B cell (primary cell): ENCODE data around the gene ADARB2. TPM values are rescaled to one million over a fixed set of nuclear protein-coding genes. Genes with fewer than 3 reads are reported as not detected.

Experiments
- ATAC-seq: fragments of 200-7000 bp; cut with Tn5 transposase; one replicate; pipeline ENCODE4 v1.10.0; 2021; ENCODE audit warnings: low read depth, mild to moderate bottlenecking, moderate number of reproducible peaks, moderate library complexity
- CTCF ChIA-PET: fragments of 350-600 bp; sonication (Branson Sonifier 250); formaldehyde crosslinking; loops from one replicate; lab custom pipeline; 2021; ENCODE audit warnings: antibody characterized with exemption, inconsistent platforms; lab: Charles Lee
- POLR2A ChIA-PET: fragments of 350-600 bp; sonication (Branson Sonifier 250); formaldehyde crosslinking; loops from one replicate; lab custom pipeline; 2021; ENCODE audit warnings: antibody characterized with exemption; lab: Charles Lee
- DNase-seq: peaks from one replicate; pipeline ENCODE4 v3.0.0; 2013
- H2AFZ ChIP-seq: 2 replicates; pipeline ENCODE4 v1.6.1; 2012; ENCODE audit warnings: mild to moderate bottlenecking, low read depth, low read length; ENCODE audit not compliant: insufficient read depth, poor library complexity, severe bottlenecking
- H3K27ac ChIP-seq, 2 donors: 1 replicate in 1 of 2; 2 replicates in 1 of 2; pipeline ENCODE4 v1.5.1; 2012 to 2013; ENCODE audit warnings: low read length in 2 of 2, mild to moderate bottlenecking in 2 of 2, moderate library complexity in 1 of 2
- H3K27me3 ChIP-seq, 4 experiments: fragments of 200-600 bp in 1 of 4; sonication (generic) in 1 of 4; replicated peaks in 1 of 4; 1 replicate in 2 of 4; 2 replicates in 2 of 4; pipeline versions ENCODE4 v1.6.1 to v1.7.0; 2013 to 2016; ENCODE audit warnings: low read length in 3 of 4, mild to moderate bottlenecking in 2 of 4, mixed read lengths in 1 of 4, moderate library complexity in 1 of 4; ENCODE audit not compliant: insufficient read depth in 4 of 4, control insufficient read depth in 3 of 4; ENCODE audit errors: control extremely low read depth in 1 of 4
- H3K36me3 ChIP-seq, 2 experiments: replicated peaks in 1 of 2; 1 replicate in 1 of 2; 2 replicates in 1 of 2; pipeline versions ENCODE4 v1.6.1 to v1.7.1; 2013; ENCODE audit warnings: low read length in 1 of 2; ENCODE audit not compliant: insufficient read depth in 2 of 2, control insufficient read depth in 1 of 2; ENCODE audit errors: control extremely low read depth in 1 of 2, extremely low read depth in 1 of 2
- H3K4me1 ChIP-seq, 2 donors: fragments of 200-600 bp in 1 of 2; sonication (generic) in 1 of 2; 1 replicate in 1 of 2; 2 replicates in 1 of 2; pipeline versions ENCODE4 v1.5.1 to v1.6.1; 2013 to 2017; ENCODE audit warnings: low read length in 2 of 2; ENCODE audit not compliant: control insufficient read depth in 2 of 2, insufficient read depth in 2 of 2
- H3K4me2 ChIP-seq: replicated peaks from 2 replicates; pipeline ENCODE3; 2012; ENCODE audit warnings: mild to moderate bottlenecking, low read depth, low read length; ENCODE audit not compliant: poor library complexity, severe bottlenecking
- H3K4me3 ChIP-seq, 5 experiments: fragments of 200-600 bp in 1 of 5; sonication (generic) in 1 of 5; 1 replicate in 3 of 5; 2 replicates in 2 of 5; pipeline versions ENCODE4 v1.5.1 to v1.7.0; 2011 to 2016; ENCODE audit warnings: low read length in 4 of 5, mild to moderate bottlenecking in 4 of 5, low read depth in 2 of 5, control low read depth in 1 of 5, moderate library complexity in 1 of 5; ENCODE audit not compliant: insufficient read depth in 1 of 5; ENCODE audit errors: control extremely low read depth in 1 of 5, extremely low read depth in 1 of 5
- H3K79me2 ChIP-seq: fragments of 200-600 bp; sonication (generic); one replicate; pipeline ENCODE4 v1.6.0; 2016; ENCODE audit warnings: low read length; ENCODE audit not compliant: control insufficient read depth, insufficient read depth
- H3K9ac ChIP-seq: fragments of 200-600 bp; sonication (generic); 2 replicates; pipeline ENCODE4 v1.6.1; 2017; ENCODE audit warnings: mild to moderate bottlenecking, low read length, moderate library complexity
- H3K9me3 ChIP-seq, 3 donors: one replicate each; pipeline versions ENCODE4 v1.6.1 to v1.7.1; 2013; ENCODE audit warnings: low read length in 2 of 3; ENCODE audit not compliant: control insufficient read depth in 2 of 3, insufficient read depth in 1 of 3; ENCODE audit errors: control extremely low read depth in 1 of 3
- H4K20me1 ChIP-seq: 2 replicates; pipeline ENCODE4 v1.6.0; 2012; ENCODE audit warnings: mild to moderate bottlenecking, low read length; ENCODE audit not compliant: insufficient read depth, control insufficient read depth, poor library complexity, severe bottlenecking
- H3K27ac Mint-ChIP-seq: one replicate; pipeline ENCODE4 v1.8.0; 2021; ENCODE audit warnings: mixed read lengths
- H3K27me3 Mint-ChIP-seq: one replicate; pipeline ENCODE4 v1.8.0; 2021; ENCODE audit warnings: mixed read lengths
- H3K4me1 Mint-ChIP-seq: one replicate; pipeline ENCODE4 v1.8.0; 2021; ENCODE audit warnings: mixed read lengths
- H3K4me3 Mint-ChIP-seq: one replicate; pipeline ENCODE4 v1.8.0; 2021; ENCODE audit warnings: mixed read lengths
- H3K9me3 Mint-ChIP-seq: one replicate; pipeline ENCODE4 v1.8.0; 2022; ENCODE audit warnings: mixed read lengths; ENCODE audit not compliant: insufficient read depth
- EZH2 ChIP-seq: IDR thresholded peaks from 2 replicates; pipeline ENCODE4 v1.6.1; 2012; ENCODE audit warnings: borderline replicate concordance, low read depth, mild to moderate bottlenecking, moderate library complexity, low read length; ENCODE audit not compliant: insufficient read depth, poor library complexity, severe bottlenecking
- WGBS: methylation state at CpG from one replicate; pipeline ENCODE4 v1.1.5; 2013; ENCODE audit warnings: missing lambda C conversion rate; ENCODE audit not compliant: insufficient coverage; 5-methylcytosine and 5-hydroxymethylcytosine counted together
- intact Hi-C: fragments of 100-400 bp; cut with micrococcal nuclease; formaldehyde crosslinking; loops from one replicate; pipeline ENCODE4 v1.10.0; 2022
- polyA plus RNA-seq: library from polyadenylated mRNA; depleted of rRNA; stranded (reverse); fragments of >200 nt; gene quantifications from 2 replicates; pipeline ENCODE4 v1.2.3, GENCODE V29; 2012
- total RNA-seq, 2 donors: library from RNA; stranded (reverse); fragments of 120-200 nt in 1 of 2; gene quantifications; 1 replicate in 1 of 2; 2 replicates in 1 of 2; pipeline versions ENCODE4 v1.2.3 to v1.2.4, GENCODE V29; 2013 to 2022
- TF ChIP-seq, protein P1 (sequence below): fragments of 200-600 bp; IDR thresholded peaks from one replicate; pipeline ENCODE4 v1.8.0; 2022; ENCODE audit warnings: antibody characterized with exemption, mild to moderate bottlenecking

Gene ADARB2
- total and polyA plus RNA-seq, 2 donors (not counting 1 experiment from before 2014, with no cell fraction given): 0.13 to 0.96 TPM

GRCh38 chr10:1255118-1255517, 482.2 kb downstream of the ADARB2 start:
- Histone ChIP-seq H3K4me3 (no peak overlapping the region), H3K36me3 (no peaks in the 10 kb centered on the region), H3K9ac (no peak overlapping the region), H3K9me3 (peaks cover 0 to 11% (median 0%) of the 10 kb centered on the region in 3 donors), H3K79me2 (no peaks in the 10 kb centered on the region), H4K20me1 (no peaks in the 10 kb centered on the region), H3K4me1 (peaks cover 0 to 3% of the 10 kb centered on the region in 2 donors), H3K27me3 (peaks cover 0 to 43% (median 13%) of the 10 kb centered on the region in 4 experiments), H3K4me2 (no peak overlapping the region), H2AFZ (no peak overlapping the region), H3K27ac (no peak overlapping the region)
- POLR2A ChIA-PET: no interaction called here
- no peak for DNase-seq
- no peak overlapping the region for H3K27ac Mint-ChIP-seq
- no peak overlapping the region for H3K4me3 Mint-ChIP-seq
- WGBS: 85% methylated on average over 8 of the region's 9 CpGs
- no peak for TF ChIP-seq EZH2
- TF ChIP-seq, protein P1, sequence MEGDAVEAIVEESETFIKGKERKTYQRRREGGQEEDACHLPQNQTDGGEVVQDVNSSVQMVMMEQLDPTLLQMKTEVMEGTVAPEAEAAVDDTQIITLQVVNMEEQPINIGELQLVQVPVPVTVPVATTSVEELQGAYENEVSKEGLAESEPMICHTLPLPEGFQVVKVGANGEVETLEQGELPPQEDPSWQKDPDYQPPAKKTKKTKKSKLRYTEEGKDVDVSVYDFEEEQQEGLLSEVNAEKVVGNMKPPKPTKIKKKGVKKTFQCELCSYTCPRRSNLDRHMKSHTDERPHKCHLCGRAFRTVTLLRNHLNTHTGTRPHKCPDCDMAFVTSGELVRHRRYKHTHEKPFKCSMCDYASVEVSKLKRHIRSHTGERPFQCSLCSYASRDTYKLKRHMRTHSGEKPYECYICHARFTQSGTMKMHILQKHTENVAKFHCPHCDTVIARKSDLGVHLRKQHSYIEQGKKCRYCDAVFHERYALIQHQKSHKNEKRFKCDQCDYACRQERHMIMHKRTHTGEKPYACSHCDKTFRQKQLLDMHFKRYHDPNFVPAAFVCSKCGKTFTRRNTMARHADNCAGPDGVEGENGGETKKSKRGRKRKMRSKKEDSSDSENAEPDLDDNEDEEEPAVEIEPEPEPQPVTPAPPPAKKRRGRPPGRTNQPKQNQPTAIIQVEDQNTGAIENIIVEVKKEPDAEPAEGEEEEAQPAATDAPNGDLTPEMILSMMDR: no peak
- no peaks in the 10 kb centered on the region for H3K4me1 Mint-ChIP-seq
- no peaks in the 10 kb centered on the region for H3K9me3 Mint-ChIP-seq
- no peak for ATAC-seq
- CTCF ChIA-PET: no interaction called here
- H3K27me3 Mint-ChIP-seq: peaks cover 72% of the 10 kb centered on the region
- intact Hi-C loops: no loop called here

GRCh38 chr10:1253523-1254353, 483.6 kb downstream of the ADARB2 start:
- WGBS: 3% methylated on average over 10 of the region's 11 CpGs
- Mint-ChIP-seq H3K4me3 (no peak overlapping the region), H3K9me3 (no peaks in the 10 kb centered on the region), H3K27me3 (peaks cover 76% of the 10 kb centered on the region), H3K4me1 (no peaks in the 10 kb centered on the region), H3K27ac (no peak overlapping the region)
- Histone ChIP-seq H3K27ac (no peak overlapping the region), H3K79me2 (no peaks in the 10 kb centered on the region), H3K4me2 (no peak overlapping the region), H3K36me3 (no peaks in the 10 kb centered on the region), H2AFZ (no peak overlapping the region), H3K9ac (no peak overlapping the region), H3K9me3 (peaks cover 0 to 11% (median 0%) of the 10 kb centered on the region in 3 donors), H3K4me1 (peaks cover 0 to 3% of the 10 kb centered on the region in 2 donors), H3K4me3 (no peak overlapping the region), H4K20me1 (no peaks in the 10 kb centered on the region), H3K27me3 (peaks cover 0 to 48% (median 18%) of the 10 kb centered on the region in 4 experiments)
- ChIA-PET POLR2A (no interaction called here), CTCF (no interaction called here)
- TF ChIP-seq, protein P1: no peak
- no peak for TF ChIP-seq EZH2
- intact Hi-C loops: no loop called here
- ATAC-seq: no peak
- DNase-seq: no peak
